Upper lobe of left lung (tissue), 6 donors: Measurements from ENCODE around the gene MAP4K2. TPM values are rescaled to one million over a fixed set of nuclear protein-coding genes. Genes with fewer than 3 reads are reported as not detected.

ENCODE experiments used
- ATAC-seq, 2 donors: fragments of 200-7000 bp; cut with Tn5 transposase; one replicate each; pipeline ENCODE4 v1.9.1; 2022; ENCODE audit warnings: mild to moderate bottlenecking in 2 of 2, moderate library complexity in 2 of 2; ENCODE audit not compliant: low FRiP score in 2 of 2
- DNase-seq, 2 donors: peaks; one replicate each; pipeline ENCODE4 v3.0.0-alpha.2; 2019 to 2020
- H3K27ac ChIP-seq, 4 donors: fragments of 200-600 bp; sonication (generic); one replicate each; pipeline ENCODE4 v1.5.1; 2016 to 2019
- H3K27me3 ChIP-seq, 4 donors: fragments of 200-600 bp; sonication (generic); one replicate each; pipeline ENCODE4 v1.5.1; 2017 to 2019
- H3K36me3 ChIP-seq, 4 donors: fragments of 200-600 bp; sonication (generic); one replicate each; pipeline ENCODE4 v1.5.1; 2016 to 2019
- H3K4me1 ChIP-seq, 4 donors: fragments of 200-600 bp; sonication (generic); one replicate each; pipeline ENCODE4 v1.5.1; 2018 to 2019
- H3K4me3 ChIP-seq, 4 donors: fragments of 200-600 bp; sonication (generic); one replicate each; pipeline ENCODE4 v1.5.1; 2017 to 2019; ENCODE audit warnings: mild to moderate bottlenecking in 2 of 4, moderate library complexity in 1 of 4
- H3K9me3 ChIP-seq, 4 donors: fragments of 200-600 bp; sonication (generic); one replicate each; pipeline ENCODE4 v1.5.1; 2018 to 2019
- CTCF ChIP-seq, 6 experiments: fragments of 450-650 bp in 4 of 6; fragments of 200-600 bp in 2 of 6; sonication (generic) in 2 of 6; IDR thresholded peaks; one replicate each; pipeline ENCODE4 v1.5.1; 2016 to 2019; ENCODE audit warnings: antibody characterized with exemption in 6 of 6
- EP300 ChIP-seq, 4 donors: sonication (generic); formaldehyde crosslinking; IDR thresholded peaks; one replicate each; pipeline ENCODE4 v1.5.1; 2017; ENCODE audit warnings: antibody characterized with exemption in 4 of 4, control low read depth in 2 of 4
- POLR2A ChIP-seq, 4 donors: fragments of 450-650 bp; IDR thresholded peaks; one replicate each; pipeline ENCODE4 v1.5.1; 2016 to 2017; ENCODE audit warnings: antibody characterized with exemption in 4 of 4, mild to moderate bottlenecking in 2 of 4
- POLR2AphosphoS5 ChIP-seq, 2 donors: sonication (generic); formaldehyde crosslinking; IDR thresholded peaks; one replicate each; pipeline ENCODE4 v1.5.1; 2017; ENCODE audit warnings: antibody characterized with exemption in 2 of 2
- WGBS, 2 donors: methylation state at CpG; one replicate each; pipeline ENCODE4 v1.1.5; 2017 to 2018; 5-methylcytosine and 5-hydroxymethylcytosine counted together
- total RNA-seq, 6 donors: library from RNA; depleted of rRNA in 4 of 6; stranded (reverse); fragments of >200 nt in 4 of 6; gene quantifications; one replicate each; pipeline versions ENCODE4 v1.1.0 to v1.2.1, GENCODE V29; 2016 to 2021
- donor health status: DM: no; HTN: no; CAD: no; lungs with moderate emphysema.
- donor health status: DM: no; HTN: yes; CAD: no; lungs with severe emphysema.

MAP4K2 gene
- total RNA-seq, 6 donors from 2014 or later: 19.0 to 84.7 (median 29.2) TPM

- peak overlapping the region in 3 of 4 donors; percentile 12 to 67 (median 50) for H3K27ac ChIP-seq
- H3K27me3 ChIP-seq: no peaks in the 10 kb centered on the region
- H3K4me1 ChIP-seq: peaks cover 26 to 49% (median 31%) of the 10 kb centered on the region in 4 donors
- DNase-seq (no peak), ATAC-seq (no peak)
- H3K9me3 ChIP-seq: no peaks in the 10 kb centered on the region
- TF ChIP-seq EP300 (IDR thresholded peaks at IDR 0.05): no peak
- no peak for TF ChIP-seq CTCF (IDR thresholded peaks at IDR 0.05)
- no peak for TF ChIP-seq POLR2A (IDR thresholded peaks at IDR 0.05)
- TF ChIP-seq POLR2AphosphoS5 (IDR thresholded peaks at IDR 0.05): no peak
- no peak overlapping the region for H3K4me3 ChIP-seq
- WGBS, 2 donors: 62 to 65% methylated on average over 11 of the region's 11 CpGs
- H3K36me3 ChIP-seq: peaks cover 46 to 74% (median 68%) of the 10 kb centered on the region in 4 donors
These were observed 38.9 kb downstream of the MAP4K2 start for GRCh38 chr11:64764040-64764611.

- TF ChIP-seq POLR2AphosphoS5 (IDR thresholded peaks at IDR 0.05): no peak
- no peak for TF ChIP-seq CTCF (IDR thresholded peaks at IDR 0.05)
- TF ChIP-seq EP300 (IDR thresholded peaks at IDR 0.05): no peak
- no peak for TF ChIP-seq POLR2A (IDR thresholded peaks at IDR 0.05)
- Histone ChIP-seq H3K27me3 (no peaks in the 10 kb centered on the region), H3K36me3 (peaks cover 41 to 69% (median 63%) of the 10 kb centered on the region in 4 donors), H3K27ac (peak overlapping the region in 3 of 4 donors; percentile 12 to 67 (median 50)), H3K4me3 (no peak overlapping the region), H3K4me1 (peaks cover 26 to 50% (median 31%) of the 10 kb centered on the region in 4 donors), H3K9me3 (no peaks in the 10 kb centered on the region)
- no peak for ATAC-seq
- DNase-seq: peak in 1 of 2 donors; percentile 26
- WGBS, 2 donors: 83 to 89% methylated on average over 4 to 6 of the region's 6 CpGs
These were observed 39.4 kb downstream of the MAP4K2 start for GRCh38 chr11:64763526-64764039.

- Histone ChIP-seq H3K4me1 (peaks cover 23 to 46% (median 29%) of the 10 kb centered on the region in 4 donors), H3K36me3 (peaks cover 34 to 62% (median 56%) of the 10 kb centered on the region in 4 donors), H3K27ac (peak overlapping the region in 3 of 4 donors; percentile 0 to 67 (median 50)), H3K4me3 (no peak overlapping the region), H3K9me3 (no peaks in the 10 kb centered on the region), H3K27me3 (no peaks in the 10 kb centered on the region)
- 58 to 71% methylated on average over 13 of the region's 13 CpGs for WGBS, 2 donors
- ATAC-seq (no peak), DNase-seq (no peak)
- peak in 1 of 2 donors; percentile 2 for TF ChIP-seq POLR2AphosphoS5 (IDR thresholded peaks at IDR 0.05)
- no peak for TF ChIP-seq EP300 (IDR thresholded peaks at IDR 0.05)
These were observed 40.1 kb downstream of the MAP4K2 start for GRCh38 chr11:64762674-64763525.

- Histone ChIP-seq H3K4me1 (peaks cover 18 to 41% (median 26%) of the 10 kb centered on the region in 4 donors), H3K4me3 (no peak overlapping the region), H3K36me3 (peaks cover 28 to 56% (median 50%) of the 10 kb centered on the region in 4 donors), H3K27me3 (no peaks in the 10 kb centered on the region), H3K27ac (peak overlapping the region in 2 of 4 donors; percentile 0 to 50), H3K9me3 (no peaks in the 10 kb centered on the region)
- WGBS, 2 donors: 64 to 82% methylated on average over 5 of the region's 5 CpGs
- no peak for DNase-seq
- TF ChIP-seq POLR2AphosphoS5 (IDR thresholded peaks at IDR 0.05): no peak
- TF ChIP-seq EP300 (IDR thresholded peaks at IDR 0.05): no peak
- no peak for TF ChIP-seq POLR2A (IDR thresholded peaks at IDR 0.05)
- no peak for TF ChIP-seq CTCF (IDR thresholded peaks at IDR 0.05)
- no peak for ATAC-seq
These were observed 40.7 kb downstream of the MAP4K2 start for GRCh38 chr11:64762277-64762673.
